ENCODE measurements around the gene ZNF366. TPM values are rescaled to one million over a fixed set of nuclear protein-coding genes. Genes with fewer than 3 reads are reported as not detected.

ZNF366 gene
- total RNA-seq, 2 donors from 2014 or later: 2.2 to 3.1 TPM

DNA sequence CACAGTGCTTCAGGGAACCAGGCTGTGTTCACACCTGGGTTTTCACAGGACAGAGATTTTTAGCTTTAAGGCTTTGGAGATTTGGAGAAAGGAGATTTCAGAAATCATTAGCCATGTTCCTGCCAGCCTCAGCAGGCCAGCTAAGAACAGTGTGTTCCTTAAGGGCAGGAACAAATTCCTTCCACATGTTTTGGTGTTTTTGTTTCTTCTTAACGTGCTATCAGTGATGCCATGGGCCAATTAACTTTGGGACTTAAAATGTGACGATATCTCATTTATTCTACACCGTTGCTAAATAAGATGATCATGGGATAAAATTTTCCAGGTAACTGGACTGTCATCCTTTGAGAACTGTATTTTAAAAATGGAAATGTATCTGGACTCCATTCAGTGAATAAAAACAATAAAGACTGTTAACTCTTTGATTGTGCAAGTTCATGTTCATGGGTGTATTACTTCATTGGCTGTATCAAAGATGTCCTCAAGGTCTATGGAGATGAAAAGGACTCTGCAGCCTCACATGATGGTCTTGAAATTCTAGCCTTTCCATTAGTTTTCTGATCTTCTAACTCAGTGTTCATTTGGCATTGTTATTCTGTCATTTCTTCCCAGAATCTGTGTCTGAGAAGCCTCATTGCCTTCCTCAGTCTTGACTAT is 72.3 kb downstream of the ZNF366 start:
- no peaks in the 10 kb centered on the region for H3K9me3 ChIP-seq
- H3K36me3 ChIP-seq: no peaks in the 10 kb centered on the region
- DNase-seq (ENCODE audit: low spot score): no peak
- H3K27me3 ChIP-seq (replicated peaks; ENCODE audit: insufficient read depth): no peaks in the 10 kb centered on the region
- no peak overlapping the region for H3K4me3 ChIP-seq
- peaks cover 35 to 67% of the 10 kb centered on the region in 2 donors for H3K4me1 ChIP-seq (ENCODE audit: control insufficient read depth in 1 of 2, low read depth in 2 of 2)
- TF ChIP-seq CTCF (IDR thresholded peaks at IDR 0.05): peak; percentile 15
- H3K27ac ChIP-seq: peak overlapping the region; percentile 90 to 93
- peak; percentile 79 for ATAC-seq (ENCODE audit: insufficient number of reproducible peaks, low FRiP score, low read depth)

DNA sequence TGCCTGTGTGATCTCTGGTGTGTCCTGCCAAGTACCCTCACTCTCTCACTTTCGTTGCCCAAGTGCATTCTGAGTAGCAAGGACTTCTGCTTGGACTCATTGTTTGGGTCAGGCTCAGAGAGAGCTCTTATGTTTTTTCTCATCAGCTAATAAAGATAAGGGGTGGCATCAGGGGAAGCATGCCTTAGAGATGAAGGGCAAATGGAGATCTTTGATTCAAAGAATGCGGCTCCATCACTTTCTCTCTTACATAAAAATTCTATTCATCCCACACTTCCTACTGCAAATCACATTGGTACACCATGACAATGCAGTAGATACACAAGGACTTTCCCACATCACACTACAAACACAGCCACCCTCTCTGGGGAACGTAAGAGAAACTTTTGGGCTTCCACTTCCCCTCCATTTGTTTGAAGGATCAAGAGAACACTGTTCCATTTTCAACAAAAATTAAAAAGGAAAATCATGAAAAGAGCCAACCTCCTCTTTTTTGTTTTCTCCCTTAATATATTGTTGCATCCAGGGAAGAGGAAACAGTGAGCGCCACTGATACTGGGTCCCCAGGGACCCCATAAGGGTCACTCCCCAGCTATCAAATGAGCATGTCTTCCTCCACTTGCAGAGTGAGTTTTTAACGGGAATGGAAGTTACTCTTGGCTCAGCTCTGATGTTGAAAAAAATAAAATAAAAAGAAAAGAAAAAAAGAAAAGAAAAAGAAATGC is 73.0 kb downstream of the ZNF366 start:
- Histone ChIP-seq H3K27me3 (replicated peaks; ENCODE audit: insufficient read depth) (no peaks in the 10 kb centered on the region), H3K4me3 (no peak overlapping the region), H3K27ac (peak overlapping the region; percentile 90 to 93), H3K4me1 (ENCODE audit: control insufficient read depth in 1 of 2, low read depth in 2 of 2) (peaks cover 30 to 67% of the 10 kb centered on the region in 2 donors), H3K36me3 (no peaks in the 10 kb centered on the region), H3K9me3 (no peaks in the 10 kb centered on the region)
- DNase-seq (ENCODE audit: low spot score) (no peak), ATAC-seq (ENCODE audit: insufficient number of reproducible peaks, low FRiP score, low read depth) (no peak)
- no peak for TF ChIP-seq CTCF (IDR thresholded peaks at IDR 0.05)

GRCh38 chr5:72433522-72433921 is 73.7 kb downstream of the ZNF366 start:
- H3K27me3 ChIP-seq (replicated peaks; ENCODE audit: insufficient read depth): no peaks in the 10 kb centered on the region
- ATAC-seq (ENCODE audit: insufficient number of reproducible peaks, low FRiP score, low read depth) (no peak), DNase-seq (ENCODE audit: low spot score) (no peak)
- no peaks in the 10 kb centered on the region for H3K36me3 ChIP-seq
- H3K9me3 ChIP-seq: no peaks in the 10 kb centered on the region
- peak overlapping the region; percentile 90 to 93 for H3K27ac ChIP-seq
- H3K4me1 ChIP-seq (ENCODE audit: control insufficient read depth in 1 of 2, low read depth in 2 of 2): peaks cover 27 to 65% of the 10 kb centered on the region in 2 donors
- H3K4me3 ChIP-seq: no peak overlapping the region
- no peak for TF ChIP-seq CTCF (IDR thresholded peaks at IDR 0.05)

DNA sequence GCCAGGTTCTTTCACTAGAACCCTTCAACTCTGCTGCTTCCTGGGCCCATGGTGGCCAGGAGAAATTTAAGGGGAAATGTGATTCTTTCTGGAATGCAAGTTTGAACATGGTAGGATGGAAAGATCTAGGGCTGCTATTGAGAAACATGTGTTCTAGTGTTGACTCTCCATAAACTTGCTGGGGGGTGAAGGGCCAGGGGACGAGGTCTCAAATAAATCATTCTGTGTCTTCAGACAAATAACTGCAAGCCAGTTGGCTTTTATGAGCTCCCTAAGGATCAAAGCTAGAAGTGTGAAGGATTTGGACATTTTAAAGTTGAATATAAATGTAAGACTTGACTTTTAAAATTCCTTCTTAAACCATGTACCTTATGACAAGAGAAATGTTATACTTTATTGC is 78.5 kb downstream of the ZNF366 start:
- Histone ChIP-seq H3K27ac (peak overlapping the region; percentile 53 to 54), H3K9me3 (no peaks in the 10 kb centered on the region), H3K27me3 (replicated peaks; ENCODE audit: insufficient read depth) (no peaks in the 10 kb centered on the region), H3K4me1 (ENCODE audit: control insufficient read depth in 1 of 2, low read depth in 2 of 2) (peaks cover 17 to 55% of the 10 kb centered on the region in 2 donors), H3K36me3 (no peaks in the 10 kb centered on the region), H3K4me3 (no peak overlapping the region)
- DNase-seq (ENCODE audit: low spot score) (no peak), ATAC-seq (ENCODE audit: insufficient number of reproducible peaks, low FRiP score, low read depth) (no peak)
- no peak for TF ChIP-seq CTCF (IDR thresholded peaks at IDR 0.05)

All from thoracic aorta (tissue), 2 donors.